HG03558 (cell line): Measurements from ENCODE around the gene BMP8B.
"Not testable (repeated sequence)": the region's sequence is repeated elsewhere in the genome, so short reads cannot be mapped to it uniquely, and the experiment has no call there.

Experiments used
- ATAC-seq: cut with Tn5 transposase; IDR thresholded peaks from one replicate; pipeline ENCODE4 v1.9.1; 2021; ENCODE audit warnings: moderate number of reproducible peaks; ENCODE audit not compliant: unreplicated experiment; ENCODE audit errors: extremely low read depth

BMP8B gene, protein sequence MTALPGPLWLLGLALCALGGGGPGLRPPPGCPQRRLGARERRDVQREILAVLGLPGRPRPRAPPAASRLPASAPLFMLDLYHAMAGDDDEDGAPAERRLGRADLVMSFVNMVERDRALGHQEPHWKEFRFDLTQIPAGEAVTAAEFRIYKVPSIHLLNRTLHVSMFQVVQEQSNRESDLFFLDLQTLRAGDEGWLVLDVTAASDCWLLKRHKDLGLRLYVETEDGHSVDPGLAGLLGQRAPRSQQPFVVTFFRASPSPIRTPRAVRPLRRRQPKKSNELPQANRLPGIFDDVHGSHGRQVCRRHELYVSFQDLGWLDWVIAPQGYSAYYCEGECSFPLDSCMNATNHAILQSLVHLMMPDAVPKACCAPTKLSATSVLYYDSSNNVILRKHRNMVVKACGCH

DNA sequence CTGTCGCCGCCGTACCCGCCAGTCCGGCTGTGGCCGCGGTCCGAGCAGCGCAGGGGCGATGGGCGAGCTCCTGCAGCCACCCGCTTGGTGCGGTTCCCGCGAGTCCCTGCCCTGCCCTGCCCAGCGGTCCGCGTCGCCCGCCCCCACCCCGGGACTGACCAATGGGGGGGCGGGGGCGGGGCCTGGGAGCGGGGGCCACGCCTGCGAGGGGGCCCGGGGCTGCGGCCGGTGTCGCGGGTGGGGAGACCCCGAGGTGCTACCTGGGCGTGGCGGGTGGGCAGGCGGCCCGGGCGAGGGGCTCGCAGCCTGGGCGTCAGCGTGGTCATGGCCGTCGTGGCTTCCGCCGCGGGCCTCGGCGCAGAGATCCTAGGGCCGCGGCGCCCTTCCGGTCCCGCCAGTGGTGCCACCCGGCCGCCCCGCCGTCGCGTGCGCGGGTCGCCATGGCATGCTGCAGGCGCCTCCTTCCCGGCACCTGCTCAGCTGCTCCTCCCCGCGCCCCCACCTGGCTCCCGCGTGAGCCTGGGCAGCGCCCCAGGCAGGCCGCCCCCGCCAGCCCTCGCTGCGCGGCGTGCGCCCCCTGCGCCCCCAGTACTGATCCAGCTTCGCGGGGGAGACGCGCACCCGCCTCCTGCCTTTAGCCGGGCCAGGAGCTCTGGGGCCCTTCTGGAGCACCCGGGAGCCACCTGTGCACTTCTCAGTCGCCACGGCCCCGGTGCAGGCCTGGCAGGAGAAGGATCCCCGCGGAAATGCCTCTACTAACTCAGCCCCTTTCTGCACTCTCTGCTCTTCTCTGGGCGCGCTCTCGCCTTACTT is at the start of gene BMP8B:
Gene BMP8B (minus strand): TSS at position 108 of the 813 bp plus-strand sequence. CDS start 380 bp downstream, outside the sequence.
- no peak for ATAC-seq

DNA sequence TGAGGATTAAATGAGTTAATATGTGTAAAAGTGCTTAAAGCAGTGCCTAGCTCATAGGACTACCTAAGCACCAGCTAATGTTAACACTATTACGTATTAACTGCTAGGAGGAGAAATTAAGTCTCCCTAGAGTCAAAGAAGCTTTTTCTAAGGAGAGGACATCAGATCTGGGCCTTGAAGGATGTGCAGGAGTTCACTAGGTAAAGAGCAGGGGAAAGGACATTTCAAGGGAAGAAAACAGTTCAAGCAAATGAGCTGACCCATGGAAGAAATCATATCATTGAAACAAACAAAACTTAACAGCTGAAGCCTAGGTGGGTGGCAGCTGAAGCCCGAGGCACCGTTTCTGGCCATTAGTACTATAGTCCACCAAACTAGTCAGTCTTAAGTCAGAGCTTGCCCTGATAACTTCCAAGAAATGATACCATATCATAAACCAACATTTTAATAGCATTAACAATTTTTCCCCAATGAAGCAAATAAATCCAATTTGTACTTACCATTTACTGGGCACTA is 48.0 kb upstream of the BMP8B start:
- ATAC-seq: no peak

DNA sequence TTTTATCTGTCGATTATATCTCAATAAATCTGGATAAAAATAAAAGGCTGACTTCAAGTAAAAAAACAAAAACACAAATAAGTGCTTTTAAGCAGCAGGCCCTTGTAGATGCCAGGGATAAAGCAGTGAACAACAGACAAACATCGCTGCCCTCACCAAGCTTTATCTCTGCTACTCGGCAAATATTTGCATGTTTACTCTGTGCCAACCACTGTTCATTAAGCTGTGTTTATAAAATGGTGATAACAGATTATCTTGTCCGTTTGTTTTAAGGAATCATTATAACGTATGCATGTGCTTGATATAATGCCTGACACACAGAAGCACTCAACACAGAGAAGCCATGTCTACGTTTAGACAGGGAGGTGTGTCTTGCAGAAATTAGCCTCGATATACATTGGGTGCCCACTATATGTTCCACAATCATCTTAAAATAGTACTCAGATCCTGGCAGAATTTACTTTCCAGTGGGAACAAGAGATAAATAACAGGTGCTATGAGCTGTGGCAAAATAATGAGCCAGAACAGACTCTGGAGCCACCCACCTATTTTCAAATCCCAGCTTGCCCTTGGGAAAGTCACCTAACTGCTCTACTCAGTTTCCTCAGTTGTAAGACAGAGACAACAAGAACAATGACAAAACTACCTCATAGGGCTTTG is 47.4 kb upstream of the BMP8B start:
- ATAC-seq: no peak

DNA sequence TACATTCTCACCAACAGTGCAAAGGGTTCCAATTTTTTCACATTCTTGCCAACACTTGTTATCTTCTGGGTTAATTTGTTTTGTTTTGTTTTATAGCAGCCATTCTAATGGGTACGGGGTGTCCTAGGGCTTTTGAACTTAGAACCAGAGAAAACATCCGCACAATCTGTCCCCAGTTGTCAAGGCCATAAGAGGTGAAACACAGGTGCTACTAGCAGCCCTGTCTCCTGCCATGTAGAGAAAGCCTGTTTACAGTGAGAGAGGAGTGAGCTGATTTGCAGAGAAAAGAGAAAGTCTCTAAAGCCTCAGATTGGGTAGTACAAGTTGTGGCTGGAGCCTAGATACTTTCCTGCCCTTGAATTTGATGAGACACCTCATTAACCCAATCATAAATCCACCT is 46.4 kb upstream of the BMP8B start:
- no peak for ATAC-seq

DNA sequence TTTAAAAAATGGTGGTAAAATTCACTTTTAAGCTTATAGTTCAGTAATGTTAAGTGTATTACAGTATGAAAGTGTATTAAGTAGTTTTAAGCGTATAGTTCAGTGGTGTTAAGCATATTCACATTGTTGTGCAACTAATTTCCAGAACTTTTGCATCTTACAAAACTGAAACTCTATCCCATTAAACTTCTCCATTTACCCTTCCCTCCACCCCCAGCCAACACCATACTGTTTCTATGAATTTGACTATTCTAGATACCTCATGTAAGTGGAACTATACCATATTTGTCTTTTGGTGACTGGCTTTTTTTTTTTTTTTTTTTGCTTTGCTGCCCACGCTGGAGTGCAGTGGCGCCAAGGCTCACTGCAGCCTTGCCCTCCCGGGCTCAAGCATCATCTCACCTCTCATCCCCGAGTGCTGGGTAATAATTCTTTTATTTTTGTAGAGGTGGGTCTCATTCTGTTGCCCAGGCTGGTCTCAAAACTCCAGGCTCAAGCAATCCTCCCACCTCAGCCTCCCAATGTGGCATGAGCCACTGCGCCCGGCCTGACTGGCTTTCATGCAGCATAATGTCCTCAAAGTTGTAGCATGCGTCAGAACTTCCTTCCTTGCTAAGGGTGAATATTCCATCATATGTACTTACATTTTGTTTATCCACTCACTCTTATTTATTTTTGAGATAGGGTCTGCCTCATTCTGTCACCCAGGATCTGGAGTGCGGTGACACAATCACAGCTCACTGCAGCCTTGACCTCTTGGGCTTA is 45.1 kb upstream of the BMP8B start:
- ATAC-seq: no peak

DNA sequence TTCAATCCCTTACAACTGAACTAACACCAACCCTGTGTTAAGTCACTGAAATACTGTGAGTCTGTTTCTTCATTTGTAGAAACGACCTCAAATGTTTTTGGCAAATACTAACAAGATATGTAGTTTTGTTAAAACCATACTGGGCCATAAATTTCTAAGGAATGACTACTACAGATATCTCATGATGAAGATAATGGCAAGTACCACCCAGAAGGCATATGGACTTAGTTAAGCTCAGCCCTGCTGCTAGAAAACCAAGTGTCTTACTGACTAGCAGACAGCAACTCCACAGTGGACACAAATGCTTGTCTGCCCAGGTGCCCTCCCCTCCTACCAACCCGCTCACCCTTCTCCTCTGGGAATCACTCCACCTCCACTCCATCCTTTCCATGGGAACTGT is 44.5 kb upstream of the BMP8B start:
- ATAC-seq: no peak

DNA sequence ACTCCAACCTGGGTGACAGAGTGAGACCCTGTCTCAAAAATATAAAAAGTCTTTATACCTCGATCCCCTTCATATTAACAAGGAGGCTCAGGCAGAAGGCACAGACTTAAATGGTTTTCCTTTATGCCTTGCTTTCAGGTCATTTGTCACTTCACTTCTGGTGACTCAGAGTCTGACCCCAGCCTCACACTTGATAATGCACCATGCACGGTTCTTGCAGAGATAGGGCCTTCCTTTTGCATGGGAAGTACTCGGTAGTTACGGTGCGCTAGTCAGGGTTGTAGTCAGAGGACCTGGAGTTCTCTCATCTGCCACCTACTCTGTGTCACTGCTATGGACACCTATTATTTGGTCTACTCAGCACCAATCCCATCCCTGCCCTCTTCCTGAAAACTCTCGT is 43.6 kb upstream of the BMP8B start:
- no peak for ATAC-seq

DNA sequence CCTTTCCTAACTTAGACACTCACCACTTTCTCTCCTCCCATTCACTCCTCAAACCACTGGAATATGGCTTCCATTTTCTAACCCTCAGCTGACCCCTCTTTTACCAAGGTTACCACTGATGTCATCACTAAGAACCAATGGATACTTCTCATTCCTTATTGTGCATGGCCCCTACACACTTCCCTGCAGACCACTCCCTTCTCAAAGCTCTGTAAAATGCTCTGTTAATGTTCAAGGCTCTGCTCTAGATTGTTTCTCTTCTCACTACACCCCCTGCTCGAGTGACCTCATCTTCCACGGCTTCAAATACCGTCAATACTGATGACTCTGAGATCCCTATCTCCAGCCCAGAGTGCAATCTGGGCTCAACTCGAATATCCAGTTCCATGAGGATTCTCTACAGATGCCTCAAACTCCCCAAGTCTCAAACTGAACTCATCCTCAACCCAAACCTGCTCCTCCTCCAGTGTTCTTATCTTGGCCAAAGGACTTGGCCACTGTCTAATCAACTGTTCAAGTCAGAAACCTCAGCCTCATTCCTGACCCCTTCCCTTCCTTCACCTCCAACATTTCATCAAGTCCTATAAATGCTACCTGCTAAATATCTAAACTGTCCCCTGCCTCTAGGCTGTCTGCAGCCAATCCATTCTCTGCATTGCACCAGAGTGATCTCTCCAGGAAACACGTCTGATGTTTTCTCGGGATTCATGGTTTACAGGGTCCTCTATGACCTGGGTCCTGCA is 41.3 kb upstream of the BMP8B start:
- ATAC-seq: no peak

DNA sequence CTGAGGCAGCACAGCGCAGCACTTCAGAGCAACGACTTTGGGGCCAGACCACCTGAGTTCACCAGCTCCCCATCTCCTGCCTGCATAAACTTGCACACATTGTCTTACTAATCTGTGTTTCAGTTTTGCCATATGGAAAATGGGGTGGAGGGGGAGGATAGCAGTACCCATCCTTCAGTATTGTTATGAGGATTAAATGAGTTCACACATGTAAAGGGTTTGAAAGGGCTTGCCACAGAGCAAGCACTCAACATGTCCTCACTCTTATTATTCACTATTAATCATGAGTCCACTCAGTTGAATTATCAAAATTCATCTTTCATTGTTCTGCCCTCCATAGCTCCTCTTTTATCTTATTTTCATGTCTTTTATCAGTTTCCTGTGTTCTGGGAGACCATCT is 40.1 kb upstream of the BMP8B start:
- ATAC-seq: no peak

DNA sequence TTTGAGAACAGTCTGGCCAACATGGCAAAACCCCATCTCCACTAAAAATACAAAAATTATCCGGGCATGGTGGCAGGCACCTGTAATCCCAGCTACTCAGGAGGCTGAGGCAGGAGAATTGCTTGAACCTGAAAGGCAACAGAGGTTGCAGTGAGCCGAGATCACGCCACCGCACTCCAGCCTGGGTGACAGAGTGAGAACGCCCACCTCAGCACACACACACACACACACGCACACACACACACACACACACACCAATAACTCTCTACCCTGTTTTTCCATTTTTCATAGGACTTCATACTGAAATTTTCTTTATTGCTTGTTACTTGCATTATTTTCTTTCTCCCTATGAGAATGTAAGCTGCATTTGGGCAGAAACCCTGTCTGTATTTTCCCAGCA is 39.6 kb upstream of the BMP8B start:
- not testable (repeated sequence) for ATAC-seq

DNA sequence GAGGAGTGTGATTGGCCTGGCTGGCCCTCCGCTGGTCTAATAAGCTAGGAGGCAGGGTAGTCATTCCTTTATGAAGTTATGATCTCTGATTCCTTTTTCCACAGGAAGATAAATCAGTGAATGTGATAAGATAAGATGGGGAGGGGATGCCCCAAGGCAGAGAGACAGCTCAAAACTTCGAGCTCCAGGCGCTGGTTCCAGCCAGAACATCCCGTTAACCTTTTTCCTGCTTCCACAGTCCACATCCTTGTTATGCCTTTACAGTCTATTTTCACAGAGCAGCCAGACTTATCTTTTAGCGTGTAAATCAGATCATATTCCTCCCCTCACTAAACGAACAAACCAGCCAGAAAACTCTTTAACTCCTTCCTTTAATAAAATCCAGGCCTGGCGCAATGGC is 38.5 kb upstream of the BMP8B start:
- ATAC-seq: no peak

DNA sequence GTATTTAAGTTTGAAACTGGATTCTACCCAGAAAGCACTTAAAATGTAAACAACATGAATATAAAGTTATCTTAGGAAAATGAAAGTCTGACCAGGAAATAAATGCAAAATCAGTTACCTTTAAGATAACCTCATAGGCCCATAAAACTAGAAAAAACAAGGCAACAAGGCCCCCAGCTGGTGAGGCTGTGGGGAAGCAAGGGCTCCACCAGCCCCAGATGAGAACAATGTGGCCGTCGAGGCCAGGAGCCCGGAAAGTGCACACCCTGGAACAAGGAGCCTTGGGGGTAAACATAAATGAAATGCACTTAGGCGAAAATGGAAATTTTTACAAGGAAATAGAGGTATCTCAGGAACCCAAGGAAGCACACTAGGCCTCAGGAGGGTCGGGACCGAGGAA is 37.9 kb upstream of the BMP8B start:
- no peak for ATAC-seq

DNA sequence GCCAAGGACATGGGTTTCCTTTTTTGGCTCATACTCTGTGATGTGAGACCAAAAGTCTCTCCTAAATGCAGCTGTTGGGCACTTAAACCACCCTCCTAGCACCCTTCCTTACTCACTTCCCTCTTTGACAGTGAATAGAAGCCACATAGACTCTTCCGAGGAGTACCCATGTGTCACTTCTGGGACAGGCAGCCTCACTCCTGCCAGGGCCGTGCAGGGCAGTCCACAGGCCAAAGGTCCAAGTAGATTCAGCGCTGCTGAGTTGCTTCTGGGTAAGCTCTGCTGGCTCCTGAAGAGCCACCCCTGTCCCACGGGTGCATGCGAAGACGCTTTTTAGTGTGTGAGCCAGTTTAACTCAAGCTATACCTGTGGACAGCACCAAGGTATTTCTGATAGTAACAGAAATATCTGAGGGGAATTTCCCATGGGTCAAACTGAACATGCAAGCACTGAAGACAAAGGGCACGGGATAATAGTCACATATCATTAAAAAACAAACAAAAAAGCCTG is 36.8 kb upstream of the BMP8B start:
- ATAC-seq: no peak

DNA sequence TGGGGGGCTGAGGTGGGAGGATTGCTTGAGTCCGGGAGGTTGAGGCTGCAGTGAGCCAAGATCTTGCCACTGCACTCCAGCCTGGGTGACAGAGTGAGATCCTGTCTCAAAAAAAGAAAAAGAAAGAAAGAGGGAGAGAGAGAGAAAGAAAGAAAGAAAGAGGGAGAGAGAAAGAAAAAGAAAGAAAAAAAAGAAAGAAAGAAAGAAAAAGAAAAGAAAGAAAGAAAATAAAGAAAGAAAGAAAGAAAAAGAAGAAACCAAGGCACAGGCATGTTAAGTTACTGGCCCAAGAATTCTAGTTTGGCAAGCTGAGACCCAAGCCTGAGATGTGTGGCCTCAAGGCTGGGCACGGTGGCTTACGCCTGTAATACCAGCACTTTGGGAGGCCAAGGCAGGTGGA is 34.8 kb upstream of the BMP8B start:
- not testable (repeated sequence) for ATAC-seq

DNA sequence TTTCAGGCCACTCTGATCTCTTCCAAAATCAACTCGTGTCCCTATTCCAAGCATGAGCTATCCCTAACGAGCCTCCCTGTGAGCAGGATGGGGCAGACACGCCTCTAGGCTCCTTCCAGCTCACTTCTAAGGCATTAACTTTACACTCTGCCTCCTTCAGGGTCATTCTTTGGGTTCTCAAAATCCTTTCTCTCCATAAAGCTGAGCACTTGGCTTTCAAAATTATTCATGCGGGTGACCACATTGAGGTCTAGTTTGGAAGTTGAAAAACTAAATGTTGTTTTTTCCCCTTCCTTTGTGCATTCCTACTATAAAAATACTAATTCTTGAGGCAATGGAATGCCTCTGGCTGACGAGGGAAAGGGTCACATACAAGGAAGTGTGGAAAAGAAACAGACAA is 33.5 kb upstream of the BMP8B start:
- no peak for ATAC-seq

DNA sequence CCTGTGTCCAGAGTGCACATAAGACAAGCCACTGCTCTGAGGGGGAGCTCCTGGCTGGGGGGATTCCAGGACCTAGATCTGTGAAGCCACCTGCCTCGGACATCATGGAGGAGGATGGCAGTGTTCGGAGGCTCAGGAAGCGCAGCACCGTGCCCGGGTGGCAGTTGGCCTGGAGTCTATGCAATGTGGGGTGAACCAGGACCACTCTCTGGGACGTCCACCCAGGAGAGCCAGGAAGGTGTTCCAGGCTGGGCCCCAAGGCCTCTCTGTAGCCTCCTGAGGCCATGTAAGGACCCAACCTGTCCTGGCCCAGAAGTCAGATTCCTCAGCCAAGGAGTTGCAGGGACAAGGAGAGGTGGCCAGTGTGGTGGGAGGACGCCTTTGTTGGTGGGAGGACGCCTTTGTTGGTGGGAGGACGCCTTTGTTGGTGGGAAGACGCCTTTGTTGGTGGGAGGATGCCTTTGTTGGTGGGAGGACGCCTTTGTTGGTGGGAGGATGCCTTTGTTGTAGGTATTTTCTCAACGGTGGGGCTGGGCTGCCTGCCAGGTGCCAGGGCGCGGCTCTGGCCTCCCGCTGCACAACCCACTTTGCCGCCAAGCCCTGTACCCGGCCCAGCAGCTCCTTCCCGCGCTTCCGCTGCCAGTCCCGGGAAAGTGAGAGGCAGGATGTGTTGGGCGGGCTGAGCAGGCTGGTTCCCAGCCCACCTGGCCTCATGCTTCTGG is 30.6 kb upstream of the BMP8B start:
- no peak for ATAC-seq

DNA sequence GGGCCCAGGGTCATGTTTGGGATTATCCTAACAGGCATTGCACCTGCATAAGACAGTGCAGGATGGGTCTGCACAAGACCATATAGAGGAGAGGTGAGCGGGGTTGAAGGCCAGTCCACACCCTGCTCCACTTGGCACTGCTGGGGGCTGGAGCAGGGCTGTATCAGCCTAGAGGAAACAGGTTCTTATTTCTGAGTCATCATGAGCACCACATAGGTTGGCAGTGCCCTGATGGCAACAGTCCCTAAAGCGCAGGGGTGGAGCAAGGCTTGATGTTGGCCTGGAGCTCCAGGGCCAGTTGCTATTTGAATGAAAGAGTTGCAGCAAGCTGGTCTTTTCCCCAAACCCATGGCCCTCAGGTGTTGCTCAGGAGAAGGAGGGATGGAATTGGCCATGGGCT is 29.8 kb upstream of the BMP8B start:
- no peak for ATAC-seq

DNA sequence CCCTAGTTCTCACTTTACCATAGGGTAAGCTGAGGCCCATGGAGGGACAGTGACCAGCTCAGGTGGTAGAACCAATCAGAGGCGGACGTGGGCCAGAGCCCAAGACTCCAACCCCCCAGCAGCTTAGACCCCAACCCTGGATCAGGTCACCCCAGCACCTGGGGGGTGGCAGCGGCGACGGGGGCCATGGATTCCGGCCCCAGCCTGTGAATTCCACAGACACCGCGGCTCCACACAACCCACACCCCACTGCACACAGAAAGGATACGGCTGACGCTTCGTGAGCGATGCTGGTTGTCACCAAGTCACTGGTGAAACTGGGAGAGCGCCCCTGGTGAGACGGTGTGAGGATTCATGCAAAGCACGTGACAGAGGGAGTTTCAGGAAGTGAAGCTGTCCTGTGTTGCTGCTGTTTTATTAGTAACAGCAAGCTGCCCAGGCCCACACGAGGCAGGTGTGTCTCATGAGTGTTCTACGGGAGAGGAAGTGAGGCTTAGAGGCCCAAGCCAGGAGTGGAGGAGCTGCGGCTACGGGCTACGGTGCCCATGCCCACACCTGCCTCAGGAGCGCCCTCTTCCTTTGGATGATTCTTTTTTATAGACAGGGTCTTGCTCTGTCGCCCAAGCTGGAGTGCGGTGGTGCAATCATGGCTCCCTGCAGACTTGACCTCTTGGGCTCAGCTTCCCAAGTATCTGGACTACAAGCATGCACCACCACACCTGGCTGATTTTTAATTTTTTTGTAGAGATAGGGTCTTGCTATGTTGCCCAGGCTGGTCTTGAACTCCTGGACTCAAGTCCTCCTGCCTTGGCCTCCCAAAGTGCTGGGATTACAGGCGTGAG is 28.6 kb upstream of the BMP8B start:
- peak; percentile 63 for ATAC-seq
